ENCODE data around the gene SLC47A2.

SLC47A2 gene

DNA sequence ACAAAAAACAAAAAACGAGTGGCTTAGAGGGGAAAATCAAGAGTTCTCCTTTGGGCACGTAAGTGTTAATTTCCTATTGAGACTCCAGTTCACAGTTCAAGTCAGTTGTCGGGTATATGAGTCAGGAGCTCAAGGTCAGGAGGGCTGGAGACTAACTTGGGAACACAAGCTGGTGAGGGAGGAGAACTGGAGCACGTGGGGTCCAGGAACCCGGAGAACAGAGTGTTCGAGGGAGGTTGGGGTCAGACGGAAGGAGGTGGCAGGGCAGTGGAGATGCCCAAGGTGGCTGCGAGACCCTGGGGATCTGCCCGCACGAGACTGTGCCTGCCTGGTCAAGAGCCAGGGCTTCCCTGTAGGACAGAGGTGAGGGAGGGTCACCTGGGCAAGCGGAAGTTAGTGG lies 19.7 kb upstream of the SLC47A2 start:
- no peak overlapping the region for H3K4me3 ChIP-seq (ENCODE audit: low read length)
- no peak overlapping the region for H3K4me2 ChIP-seq (ENCODE audit: low read length)
- H3K36me3 ChIP-seq (ENCODE audit: insufficient read depth, low read length) = no peaks in the 10 kb centered on the region
- no peak overlapping the region for H3K9ac ChIP-seq (ENCODE audit: low read depth, low read length)
- H3K27me3 ChIP-seq (ENCODE audit: control insufficient read depth, insufficient read depth, low read length) = peaks cover 5% of the 10 kb centered on the region
- H3K9me3 ChIP-seq (replicated peaks; ENCODE audit: low read length) = no peaks in the 10 kb centered on the region
- H3K4me1 ChIP-seq (ENCODE audit: control insufficient read depth, insufficient read depth, low read length) = no peaks in the 10 kb centered on the region

DNA sequence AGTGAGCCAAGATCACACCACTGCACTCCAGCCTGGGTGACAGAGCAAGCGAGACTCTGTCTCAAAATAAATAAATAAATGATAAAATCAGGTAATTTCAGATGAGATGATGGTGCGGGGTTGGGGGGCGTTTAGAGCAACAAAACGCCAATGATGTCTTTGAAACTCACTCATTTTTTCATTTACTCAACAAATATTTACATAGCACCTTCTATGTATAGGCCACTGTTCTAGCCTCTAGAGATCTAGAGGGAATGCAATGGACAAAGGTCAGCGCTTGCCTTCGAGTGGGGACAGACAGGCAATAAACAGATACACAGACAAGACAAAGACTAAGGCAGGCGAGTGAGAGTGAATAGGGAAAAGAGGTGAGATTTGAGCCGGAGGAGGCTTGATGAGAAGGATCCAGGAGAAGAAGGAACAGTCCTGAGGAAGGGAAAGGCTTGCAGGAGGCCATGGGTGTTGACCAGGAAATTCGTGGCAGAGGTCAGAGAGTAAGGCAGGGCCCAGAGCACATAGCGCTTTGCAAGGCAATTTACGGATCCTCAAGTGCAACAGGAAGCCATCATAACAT lies 17.7 kb upstream of the SLC47A2 start:
- Histone ChIP-seq H3K36me3 (ENCODE audit: insufficient read depth, low read length) (no peaks in the 10 kb centered on the region), H3K27me3 (ENCODE audit: control insufficient read depth, insufficient read depth, low read length) (peaks cover 5% of the 10 kb centered on the region), H3K9me3 (replicated peaks; ENCODE audit: low read length) (no peaks in the 10 kb centered on the region), H3K9ac (ENCODE audit: low read depth, low read length) (no peak overlapping the region), H3K4me2 (ENCODE audit: low read length) (no peak overlapping the region), H3K4me3 (ENCODE audit: low read length) (no peak overlapping the region), H3K4me1 (ENCODE audit: control insufficient read depth, insufficient read depth, low read length) (no peaks in the 10 kb centered on the region)

DNA sequence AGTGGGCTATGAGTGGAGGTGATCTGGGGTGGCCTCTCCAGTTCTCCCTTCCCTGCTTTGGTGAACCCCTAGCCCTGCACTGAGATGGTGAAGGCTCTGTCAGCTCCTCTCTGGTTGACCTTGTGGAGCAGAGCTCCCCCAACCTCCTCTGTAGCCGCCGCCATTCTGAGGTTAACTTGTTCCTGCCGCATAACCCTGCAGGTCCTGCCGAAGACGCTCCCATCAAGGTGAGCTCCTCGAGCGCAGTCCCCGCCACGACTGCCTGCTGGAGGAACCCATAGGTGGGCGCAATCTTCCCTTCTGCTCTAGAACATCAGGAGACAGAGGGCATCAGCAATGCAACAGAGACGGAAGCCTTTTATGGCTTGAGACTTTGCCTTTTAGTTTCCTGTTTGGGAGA lies 15.2 kb upstream of the SLC47A2 start:
- no peak overlapping the region for H3K9ac ChIP-seq (ENCODE audit: low read depth, low read length)
- H3K4me3 ChIP-seq (ENCODE audit: low read length) = no peak overlapping the region
- no peak overlapping the region for H3K4me2 ChIP-seq (ENCODE audit: low read length)
- H3K36me3 ChIP-seq (ENCODE audit: insufficient read depth, low read length) = no peaks in the 10 kb centered on the region
- peaks cover 21% of the 10 kb centered on the region for H3K4me1 ChIP-seq (ENCODE audit: control insufficient read depth, insufficient read depth, low read length)
- no peaks in the 10 kb centered on the region for H3K9me3 ChIP-seq (replicated peaks; ENCODE audit: low read length)
- H3K27me3 ChIP-seq (ENCODE audit: control insufficient read depth, insufficient read depth, low read length) = peaks cover 5% of the 10 kb centered on the region

DNA sequence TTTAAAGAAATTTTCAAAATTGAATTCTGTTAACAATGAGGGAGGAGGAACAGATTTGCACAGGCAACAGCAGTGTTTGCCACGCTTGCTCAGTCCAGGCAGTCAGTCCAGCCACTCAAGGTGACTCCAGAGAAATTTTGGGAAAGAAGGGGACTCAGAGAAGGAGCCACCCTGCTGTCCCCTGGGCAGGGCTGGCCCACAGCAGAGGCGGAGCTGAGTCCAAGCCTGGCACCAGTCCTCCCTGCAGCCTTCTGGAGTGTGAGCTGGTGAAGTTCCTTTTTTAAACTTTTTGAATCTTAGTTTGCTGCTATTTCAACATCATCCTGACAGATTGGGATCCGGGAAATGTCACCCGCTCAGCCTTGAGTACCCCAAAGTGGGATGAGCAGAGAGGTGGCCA lies 14.5 kb upstream of the SLC47A2 start:
- no peak overlapping the region for H3K9ac ChIP-seq (ENCODE audit: low read depth, low read length)
- peaks cover 25% of the 10 kb centered on the region for H3K4me1 ChIP-seq (ENCODE audit: control insufficient read depth, insufficient read depth, low read length)
- no peak overlapping the region for H3K4me2 ChIP-seq (ENCODE audit: low read length)
- H3K27me3 ChIP-seq (ENCODE audit: control insufficient read depth, insufficient read depth, low read length) = peaks cover 5% of the 10 kb centered on the region
- no peak overlapping the region for H3K4me3 ChIP-seq (ENCODE audit: low read length)
- no peaks in the 10 kb centered on the region for H3K36me3 ChIP-seq (ENCODE audit: insufficient read depth, low read length)
- H3K9me3 ChIP-seq (replicated peaks; ENCODE audit: low read length) = no peaks in the 10 kb centered on the region

DNA sequence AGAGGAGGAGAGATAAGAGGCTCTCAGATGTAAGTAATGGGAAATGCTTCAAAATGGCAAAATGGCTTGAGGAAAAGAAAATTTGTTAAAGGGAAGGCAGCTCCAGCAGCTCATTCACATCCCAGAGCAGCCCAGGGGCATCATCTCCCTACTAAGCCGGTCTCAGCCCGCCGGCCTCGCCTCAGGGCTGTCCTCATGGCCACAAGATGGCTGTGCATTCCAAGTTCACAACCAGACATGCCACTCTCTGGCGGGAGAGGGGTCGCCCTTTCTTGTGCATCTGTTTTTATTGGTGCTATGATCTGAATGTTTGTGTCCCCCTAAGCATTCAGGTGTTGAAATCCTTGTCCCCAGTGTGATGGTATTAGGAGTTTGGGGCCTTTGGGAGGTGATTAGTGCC lies 13.5 kb upstream of the SLC47A2 start:
- Histone ChIP-seq H3K36me3 (ENCODE audit: insufficient read depth, low read length) (no peaks in the 10 kb centered on the region), H3K4me2 (ENCODE audit: low read length) (no peak overlapping the region), H3K9me3 (replicated peaks; ENCODE audit: low read length) (no peaks in the 10 kb centered on the region), H3K9ac (ENCODE audit: low read depth, low read length) (no peak overlapping the region), H3K4me1 (ENCODE audit: control insufficient read depth, insufficient read depth, low read length) (peaks cover 30% of the 10 kb centered on the region), H3K27me3 (ENCODE audit: control insufficient read depth, insufficient read depth, low read length) (peaks cover 5% of the 10 kb centered on the region), H3K4me3 (ENCODE audit: low read length) (no peak overlapping the region)

DNA sequence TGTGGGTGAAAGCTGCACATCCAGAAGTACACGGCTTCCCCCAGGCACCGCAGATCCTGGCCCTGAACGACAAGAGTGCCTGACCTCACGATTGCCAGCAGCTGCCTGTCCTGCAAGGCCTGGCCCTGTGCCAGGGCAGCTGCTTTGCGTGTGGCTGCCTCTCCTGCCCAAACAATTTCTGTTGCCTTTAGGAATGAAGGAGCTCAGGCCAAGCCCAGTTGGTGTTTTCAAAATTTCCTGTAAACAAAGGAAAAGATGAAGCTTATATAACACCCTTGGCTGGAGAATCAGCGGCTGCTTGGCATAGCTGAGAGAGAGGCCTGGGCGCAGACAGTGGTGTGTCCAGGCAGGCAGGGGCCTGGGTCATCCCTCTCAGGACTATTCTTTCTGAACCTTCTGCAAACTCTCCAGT lies 11.7 kb upstream of the SLC47A2 start:
- H3K36me3 ChIP-seq (ENCODE audit: insufficient read depth, low read length) = no peaks in the 10 kb centered on the region
- H3K4me3 ChIP-seq (ENCODE audit: low read length) = no peak overlapping the region
- peak overlapping the region; percentile 64 for H3K9ac ChIP-seq (ENCODE audit: low read depth, low read length)
- peak overlapping the region; percentile 18 for H3K4me2 ChIP-seq (ENCODE audit: low read length)
- H3K9me3 ChIP-seq (replicated peaks; ENCODE audit: low read length) = no peaks in the 10 kb centered on the region
- peaks cover 5% of the 10 kb centered on the region for H3K27me3 ChIP-seq (ENCODE audit: control insufficient read depth, insufficient read depth, low read length)
- peaks cover 40% of the 10 kb centered on the region for H3K4me1 ChIP-seq (ENCODE audit: control insufficient read depth, insufficient read depth, low read length)

DNA sequence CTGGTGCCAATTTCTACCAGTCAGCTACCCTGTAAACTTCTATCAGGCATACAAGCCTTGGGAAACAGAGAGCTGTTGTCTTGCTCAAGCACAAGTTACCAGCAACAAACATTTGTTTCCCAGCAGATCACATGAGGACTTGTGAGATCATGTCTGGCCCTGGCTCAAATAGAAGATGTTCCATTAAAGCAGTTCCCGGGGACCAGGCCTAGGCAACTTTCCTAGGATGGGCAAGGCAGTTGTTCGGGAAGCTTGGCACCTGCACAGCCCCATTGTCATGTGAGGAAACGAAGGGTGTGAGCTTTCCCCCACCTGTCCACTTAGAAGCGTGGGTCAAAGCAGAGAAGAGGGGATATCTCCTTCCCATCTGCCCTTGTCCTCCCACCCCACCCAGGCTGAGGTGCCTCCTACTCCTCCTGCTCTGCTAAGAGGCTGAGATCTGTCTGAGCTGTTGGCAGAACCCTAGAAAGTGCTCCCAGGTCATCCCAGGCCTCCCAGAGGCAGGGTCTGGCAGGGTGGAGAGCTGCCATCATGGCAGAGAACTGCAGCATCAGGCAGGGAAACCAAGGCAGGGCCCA lies 11.2 kb upstream of the SLC47A2 start:
- H3K9ac ChIP-seq (ENCODE audit: low read depth, low read length) = peak overlapping the region; percentile 64
- H3K4me2 ChIP-seq (ENCODE audit: low read length) = peak overlapping the region; percentile 18
- peaks cover 5% of the 10 kb centered on the region for H3K27me3 ChIP-seq (ENCODE audit: control insufficient read depth, insufficient read depth, low read length)
- H3K9me3 ChIP-seq (replicated peaks; ENCODE audit: low read length) = no peaks in the 10 kb centered on the region
- H3K36me3 ChIP-seq (ENCODE audit: insufficient read depth, low read length) = no peaks in the 10 kb centered on the region
- H3K4me3 ChIP-seq (ENCODE audit: low read length) = no peak overlapping the region
- H3K4me1 ChIP-seq (ENCODE audit: control insufficient read depth, insufficient read depth, low read length) = peaks cover 40% of the 10 kb centered on the region

DNA sequence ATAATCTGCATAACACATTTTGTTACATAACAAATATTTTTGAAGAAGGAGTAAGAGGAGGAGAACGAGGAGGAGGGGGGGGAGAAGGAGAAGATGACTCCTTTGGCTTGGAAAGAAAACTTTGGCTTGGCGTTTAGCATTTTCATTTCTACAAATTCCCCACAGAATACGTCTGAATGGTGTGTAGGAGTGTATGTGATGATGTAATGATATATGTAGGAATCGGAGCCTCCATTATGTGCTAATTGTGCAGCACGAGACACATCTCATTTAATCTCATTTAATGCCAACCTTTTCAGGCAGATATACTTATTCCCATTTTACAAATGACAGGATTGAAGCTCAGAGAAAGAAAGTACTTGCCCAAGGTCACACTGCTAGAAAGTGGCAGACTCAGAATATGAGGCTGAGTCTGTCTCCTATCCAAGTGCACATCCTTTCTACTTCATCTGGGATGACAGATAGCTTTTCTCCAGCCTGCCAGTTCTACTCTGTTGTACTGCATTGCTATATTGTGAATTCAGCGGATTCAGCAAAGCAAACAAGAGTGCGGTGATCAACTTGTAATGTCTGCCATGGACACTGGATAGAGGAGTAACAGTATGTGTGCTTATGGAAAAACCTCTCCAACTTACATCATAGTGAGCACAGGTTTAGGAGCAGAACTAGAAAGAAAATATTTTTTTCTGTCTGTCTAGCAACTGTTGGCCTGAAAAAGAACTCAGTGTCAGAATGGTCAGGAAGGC lies 10.4 kb upstream of the SLC47A2 start:
- Histone ChIP-seq H3K9me3 (replicated peaks; ENCODE audit: low read length) (no peaks in the 10 kb centered on the region), H3K4me2 (ENCODE audit: low read length) (no peak overlapping the region), H3K4me3 (ENCODE audit: low read length) (no peak overlapping the region), H3K36me3 (ENCODE audit: insufficient read depth, low read length) (no peaks in the 10 kb centered on the region), H3K27me3 (ENCODE audit: control insufficient read depth, insufficient read depth, low read length) (peaks cover 5% of the 10 kb centered on the region), H3K4me1 (ENCODE audit: control insufficient read depth, insufficient read depth, low read length) (peaks cover 40% of the 10 kb centered on the region), H3K9ac (ENCODE audit: low read depth, low read length) (peak overlapping the region; percentile 15)

DNA sequence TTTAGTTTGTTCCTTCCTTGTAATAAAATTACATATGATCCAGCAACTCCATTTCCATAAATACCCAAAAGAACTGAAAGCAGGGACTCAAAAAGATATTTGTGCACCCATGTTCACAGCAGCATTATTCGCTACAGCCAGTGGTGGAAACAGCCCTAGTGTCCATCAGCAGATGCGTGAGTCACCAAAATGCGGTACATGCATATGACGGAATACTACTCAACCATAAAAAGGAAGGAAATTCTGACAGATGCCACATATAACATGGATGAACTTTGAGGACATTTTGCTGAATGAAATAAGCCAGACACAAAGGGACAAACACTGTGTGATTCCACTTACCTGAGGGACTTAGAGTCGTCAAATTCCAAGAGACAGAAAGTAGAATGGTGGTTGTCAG lies 9.1 kb upstream of the SLC47A2 start:
- Histone ChIP-seq H3K4me1 (ENCODE audit: control insufficient read depth, insufficient read depth, low read length) (peaks cover 40% of the 10 kb centered on the region), H3K4me3 (ENCODE audit: low read length) (no peak overlapping the region), H3K27me3 (ENCODE audit: control insufficient read depth, insufficient read depth, low read length) (no peaks in the 10 kb centered on the region), H3K9me3 (replicated peaks; ENCODE audit: low read length) (no peaks in the 10 kb centered on the region), H3K4me2 (ENCODE audit: low read length) (peak overlapping the region; percentile 71), H3K9ac (ENCODE audit: low read depth, low read length) (no peak overlapping the region), H3K36me3 (ENCODE audit: insufficient read depth, low read length) (no peaks in the 10 kb centered on the region)

DNA sequence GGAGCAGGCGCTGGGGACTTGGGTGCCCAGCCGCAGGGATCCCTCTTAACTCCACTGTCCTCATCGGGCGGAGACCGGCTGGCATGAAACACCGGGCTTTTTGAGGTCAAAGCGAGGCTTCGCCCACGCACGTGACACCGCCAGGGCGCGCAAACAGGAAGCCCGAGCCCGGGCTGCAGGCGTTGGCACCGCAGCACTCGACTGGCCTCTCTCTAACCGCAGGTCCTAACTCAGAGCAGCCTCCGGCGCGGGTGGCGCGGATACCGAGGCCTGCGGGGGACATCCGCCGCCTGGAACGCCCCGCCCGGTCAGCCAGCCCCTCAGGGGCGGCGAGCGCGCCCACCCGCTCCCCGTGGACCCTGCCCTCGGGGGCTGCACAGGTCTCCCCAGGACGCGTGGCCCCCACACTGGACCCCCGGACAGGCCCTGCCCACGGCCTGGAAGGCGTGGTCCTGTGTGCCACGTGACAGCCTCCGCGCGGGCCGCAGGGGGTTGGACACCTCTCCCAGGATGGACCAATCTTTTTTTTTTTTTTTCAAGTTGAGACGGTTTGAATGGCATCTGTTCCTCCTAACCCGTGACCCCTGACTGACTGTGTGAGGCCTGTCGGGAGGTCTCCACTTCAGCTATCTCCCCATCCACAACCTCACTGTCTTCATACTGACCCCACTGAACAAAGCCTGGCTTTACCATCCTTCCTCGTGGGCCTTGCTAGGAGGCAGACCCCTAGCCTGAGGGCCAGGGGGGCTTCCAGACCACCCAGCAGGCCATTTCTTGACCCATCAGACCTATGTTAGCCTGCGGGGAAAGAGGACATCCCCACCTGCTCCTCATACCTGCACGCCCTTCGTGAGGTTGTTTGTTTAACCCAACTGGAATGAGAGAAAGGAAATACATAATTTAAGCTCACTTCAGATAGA lies 8.4 kb upstream of the SLC47A2 start:
- H3K4me2 ChIP-seq (ENCODE audit: low read length) = peak overlapping the region; percentile 71
- peak overlapping the region; percentile 51 for H3K4me3 ChIP-seq (ENCODE audit: low read length)
- H3K9ac ChIP-seq (ENCODE audit: low read depth, low read length) = peak overlapping the region; percentile 50
- H3K27me3 ChIP-seq (ENCODE audit: control insufficient read depth, insufficient read depth, low read length) = peaks cover 7% of the 10 kb centered on the region
- H3K9me3 ChIP-seq (replicated peaks; ENCODE audit: low read length) = no peaks in the 10 kb centered on the region
- H3K4me1 ChIP-seq (ENCODE audit: control insufficient read depth, insufficient read depth, low read length) = peaks cover 40% of the 10 kb centered on the region
- no peaks in the 10 kb centered on the region for H3K36me3 ChIP-seq (ENCODE audit: insufficient read depth, low read length)

DNA sequence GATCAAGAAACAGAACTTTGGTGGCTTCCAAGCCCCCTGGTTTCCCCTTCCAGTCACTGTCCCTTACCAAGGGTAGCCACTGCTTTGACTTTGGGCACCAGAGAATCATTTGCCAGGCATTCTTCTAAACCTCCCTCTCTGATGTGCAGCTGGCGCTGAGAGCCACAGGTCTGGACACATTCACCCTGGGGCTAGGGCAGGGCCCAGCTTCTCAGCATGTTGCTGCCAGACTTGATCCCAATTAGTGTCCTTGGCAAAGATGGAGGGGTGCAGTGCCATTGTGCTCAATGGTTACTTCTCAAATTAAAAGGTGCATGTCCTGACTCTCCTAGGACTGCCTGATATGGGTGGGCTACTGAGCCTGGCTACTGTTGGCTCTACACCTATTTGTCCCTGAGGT lies 7.6 kb upstream of the SLC47A2 start:
- H3K27me3 ChIP-seq (ENCODE audit: control insufficient read depth, insufficient read depth, low read length) = peaks cover 7% of the 10 kb centered on the region
- H3K9me3 ChIP-seq (replicated peaks; ENCODE audit: low read length) = no peaks in the 10 kb centered on the region
- peak overlapping the region; percentile 50 for H3K9ac ChIP-seq (ENCODE audit: low read depth, low read length)
- peak overlapping the region; percentile 51 for H3K4me3 ChIP-seq (ENCODE audit: low read length)
- peak overlapping the region; percentile 71 for H3K4me2 ChIP-seq (ENCODE audit: low read length)
- H3K4me1 ChIP-seq (ENCODE audit: control insufficient read depth, insufficient read depth, low read length) = peaks cover 40% of the 10 kb centered on the region
- H3K36me3 ChIP-seq (ENCODE audit: insufficient read depth, low read length) = no peaks in the 10 kb centered on the region
